ENCODE measurements around the gene TUBD1.

TUBD1 gene

DNA sequence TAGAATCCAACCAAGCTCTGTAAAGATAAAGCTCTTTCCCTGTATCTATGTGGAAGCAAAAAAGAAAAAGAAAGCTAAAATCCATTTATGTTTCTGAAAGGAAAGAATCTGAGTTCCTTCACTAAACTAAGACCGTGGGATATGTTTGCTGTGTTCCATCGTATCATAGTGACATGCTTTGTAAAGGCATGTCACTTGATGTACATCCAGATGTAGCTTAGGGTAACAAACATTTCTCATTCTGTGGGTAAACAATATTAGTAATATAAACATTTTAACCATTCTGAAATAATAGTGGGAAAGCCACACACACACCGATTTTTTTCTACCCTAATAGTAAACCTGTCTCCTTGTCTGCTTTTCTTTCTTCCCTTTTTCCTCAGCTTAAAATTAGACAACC, 78.1 kb downstream of the TUBD1 start:
- DNase-seq, result no peak

GRCh38 chr17:59814276-59814675, 78.5 kb downstream of the TUBD1 start:
- DNase-seq, result no peak

GRCh38 chr17:59812139-59812538, 80.6 kb downstream of the TUBD1 start:
- DNase-seq, result no peak

DNA sequence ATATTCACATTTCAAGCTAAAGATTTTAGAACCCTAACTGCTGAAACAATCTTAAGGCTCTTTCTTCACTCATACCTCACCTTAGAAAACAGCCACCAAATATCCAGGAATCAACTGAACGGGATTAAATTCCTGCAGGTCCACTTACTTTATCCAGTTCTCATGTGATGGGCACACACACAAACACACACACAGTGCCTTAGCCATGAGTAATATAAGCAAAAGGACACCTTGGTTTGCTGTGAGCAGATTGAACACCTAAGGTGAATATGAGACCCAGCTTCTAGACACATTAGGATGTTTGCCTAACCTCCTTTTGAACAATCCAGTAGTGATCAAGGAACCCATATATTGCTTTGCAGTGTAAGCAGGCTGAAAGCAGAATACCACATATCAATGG, 81.5 kb downstream of the TUBD1 start:
- DNase-seq, result no peak

- no peak for DNase-seq
Observed at GRCh38 chr17:59810894-59811153, 81.9 kb downstream of the TUBD1 start.

Measured in eye (tissue), 1 donor.